K562 (cell line): Measurements from ENCODE around the gene PSMD2. TPM values are rescaled to one million over a fixed set of nuclear protein-coding genes. Genes with fewer than 3 reads are reported as not detected.

Experiments
- CBX8 ChIP-seq: fragments of 200-600 bp; sonication (generic); IDR thresholded peaks from 2 replicates; pipeline ENCODE4 v1.6.1; 2012; ENCODE audit warnings: borderline replicate concordance, mixed run types, low read depth, mild to moderate bottlenecking, moderate library complexity, mixed read lengths, low read length, control low read depth, inconsistent platforms; ENCODE audit not compliant: poor library complexity, severe bottlenecking; ENCODE audit errors: extremely low read depth
- ELF2 ChIP-seq: fragments of 250-450 bp; sonication (Bioruptor Pico); IDR thresholded peaks from 2 replicates; pipeline ENCODE4 v1.5.0; 2021; ENCODE audit warnings: mild to moderate bottlenecking
- FUS ChIP-seq: fragments of 200-400 bp; formaldehyde crosslinking; optimal IDR thresholded peaks from 2 replicates; pipeline ENCODE3; 2017; ENCODE audit warnings: low read depth, low read length
- SMAD3 ChIP-seq: fragments of 450-650 bp; formaldehyde crosslinking; conservative IDR thresholded peaks from 2 replicates; pipeline ENCODE4 v1.4.0; 2020; ENCODE audit warnings: mild to moderate bottlenecking
- SRF ChIP-seq, 2 experiments: fragments of 250-450, 450-650 bp in 1 of 2; sonication (Bioruptor Pico) in 1 of 2; sonication (generic) in 1 of 2; formaldehyde crosslinking; IDR thresholded peaks; 2 replicates each; pipeline versions ENCODE4 v1.5.0 to v1.5.1; 2020 to 2022; ENCODE audit warnings: mild to moderate bottlenecking in 1 of 2, missing genetic modification reagents in 1 of 2
- U2AF1 ChIP-seq: fragments of 200-400 bp; formaldehyde crosslinking; optimal IDR thresholded peaks from 2 replicates; pipeline ENCODE3; 2017; ENCODE audit warnings: mild to moderate bottlenecking, low read depth, low read length, moderate library complexity
- ZNF146 ChIP-seq: IDR thresholded peaks from one replicate; pipeline ENCODE4 v1.6.1; 2018; ENCODE audit warnings: missing compliant biosample characterization; ENCODE audit not compliant: unreplicated experiment
- ZNF431 ChIP-seq: sonication (generic); formaldehyde crosslinking; IDR thresholded peaks from 2 replicates; pipeline ENCODE4 v1.8.0; 2022; ENCODE audit warnings: mild to moderate bottlenecking, missing genetic modification reagents
- ZNF79 ChIP-seq: fragments of 250-450 bp; sonication (Bioruptor Pico); IDR thresholded peaks from 2 replicates; pipeline ENCODE4 v1.4.0; 2020; ENCODE audit warnings: low read depth, mild to moderate bottlenecking, moderate library complexity
- polyA plus RNA-seq, 8 experiments: library from polyadenylated mRNA; depleted of rRNA in 4 of 8; stranded (reverse) in 5 of 8; unstranded in 3 of 8; fragments of >200 nt; fragmentation: Nextera tagmentation in 2 of 8; fragmentation: Illumina TruSeq in 1 of 8; extraction: Ambion mirVana in 2 of 8; extraction: Trizol in 1 of 8; gene quantifications; 2 replicates each; pipeline versions ENCODE4 v1.2.1 to v1.2.3, GENCODE V29; 2011 to 2014; ENCODE audit warnings: inconsistent platforms in 1 of 8, missing spikeins in 1 of 8
- total RNA-seq, 7 experiments: library from RNA; depleted of rRNA in 6 of 7; stranded (reverse); fragments of >200 nt in 6 of 7; fragmentation: Illumina TruSeq in 2 of 7; extraction: Trizol in 2 of 7; gene quantifications; 2 replicates each; pipeline versions ENCODE4 v1.2.1 to v1.2.3, GENCODE V29; 2011 to 2021; ENCODE audit warnings: low replicate concordance in 1 of 7
- TF ChIP-seq, protein P1 (sequence below): fragments of 450-650 bp; IDR thresholded peaks from 2 replicates; pipeline ENCODE4 v1.6.1; 2016; ENCODE audit warnings: mild to moderate bottlenecking, moderate library complexity
- TF ChIP-seq, protein P2 (sequence below): fragments of 450-650 bp; IDR thresholded peaks from 2 replicates; pipeline ENCODE4 v1.6.1; 2016

Gene PSMD2
- total and polyA plus RNA-seq, 9 of the 15 experiments (the other 6 are each of a cell fraction or from before 2014, with no cell fraction given): 152 to 484 (median 295) TPM

GRCh38 chr3:184335661-184336546, 36.9 kb downstream of the PSMD2 start (continued):
- TF ChIP-seq, protein P1, sequence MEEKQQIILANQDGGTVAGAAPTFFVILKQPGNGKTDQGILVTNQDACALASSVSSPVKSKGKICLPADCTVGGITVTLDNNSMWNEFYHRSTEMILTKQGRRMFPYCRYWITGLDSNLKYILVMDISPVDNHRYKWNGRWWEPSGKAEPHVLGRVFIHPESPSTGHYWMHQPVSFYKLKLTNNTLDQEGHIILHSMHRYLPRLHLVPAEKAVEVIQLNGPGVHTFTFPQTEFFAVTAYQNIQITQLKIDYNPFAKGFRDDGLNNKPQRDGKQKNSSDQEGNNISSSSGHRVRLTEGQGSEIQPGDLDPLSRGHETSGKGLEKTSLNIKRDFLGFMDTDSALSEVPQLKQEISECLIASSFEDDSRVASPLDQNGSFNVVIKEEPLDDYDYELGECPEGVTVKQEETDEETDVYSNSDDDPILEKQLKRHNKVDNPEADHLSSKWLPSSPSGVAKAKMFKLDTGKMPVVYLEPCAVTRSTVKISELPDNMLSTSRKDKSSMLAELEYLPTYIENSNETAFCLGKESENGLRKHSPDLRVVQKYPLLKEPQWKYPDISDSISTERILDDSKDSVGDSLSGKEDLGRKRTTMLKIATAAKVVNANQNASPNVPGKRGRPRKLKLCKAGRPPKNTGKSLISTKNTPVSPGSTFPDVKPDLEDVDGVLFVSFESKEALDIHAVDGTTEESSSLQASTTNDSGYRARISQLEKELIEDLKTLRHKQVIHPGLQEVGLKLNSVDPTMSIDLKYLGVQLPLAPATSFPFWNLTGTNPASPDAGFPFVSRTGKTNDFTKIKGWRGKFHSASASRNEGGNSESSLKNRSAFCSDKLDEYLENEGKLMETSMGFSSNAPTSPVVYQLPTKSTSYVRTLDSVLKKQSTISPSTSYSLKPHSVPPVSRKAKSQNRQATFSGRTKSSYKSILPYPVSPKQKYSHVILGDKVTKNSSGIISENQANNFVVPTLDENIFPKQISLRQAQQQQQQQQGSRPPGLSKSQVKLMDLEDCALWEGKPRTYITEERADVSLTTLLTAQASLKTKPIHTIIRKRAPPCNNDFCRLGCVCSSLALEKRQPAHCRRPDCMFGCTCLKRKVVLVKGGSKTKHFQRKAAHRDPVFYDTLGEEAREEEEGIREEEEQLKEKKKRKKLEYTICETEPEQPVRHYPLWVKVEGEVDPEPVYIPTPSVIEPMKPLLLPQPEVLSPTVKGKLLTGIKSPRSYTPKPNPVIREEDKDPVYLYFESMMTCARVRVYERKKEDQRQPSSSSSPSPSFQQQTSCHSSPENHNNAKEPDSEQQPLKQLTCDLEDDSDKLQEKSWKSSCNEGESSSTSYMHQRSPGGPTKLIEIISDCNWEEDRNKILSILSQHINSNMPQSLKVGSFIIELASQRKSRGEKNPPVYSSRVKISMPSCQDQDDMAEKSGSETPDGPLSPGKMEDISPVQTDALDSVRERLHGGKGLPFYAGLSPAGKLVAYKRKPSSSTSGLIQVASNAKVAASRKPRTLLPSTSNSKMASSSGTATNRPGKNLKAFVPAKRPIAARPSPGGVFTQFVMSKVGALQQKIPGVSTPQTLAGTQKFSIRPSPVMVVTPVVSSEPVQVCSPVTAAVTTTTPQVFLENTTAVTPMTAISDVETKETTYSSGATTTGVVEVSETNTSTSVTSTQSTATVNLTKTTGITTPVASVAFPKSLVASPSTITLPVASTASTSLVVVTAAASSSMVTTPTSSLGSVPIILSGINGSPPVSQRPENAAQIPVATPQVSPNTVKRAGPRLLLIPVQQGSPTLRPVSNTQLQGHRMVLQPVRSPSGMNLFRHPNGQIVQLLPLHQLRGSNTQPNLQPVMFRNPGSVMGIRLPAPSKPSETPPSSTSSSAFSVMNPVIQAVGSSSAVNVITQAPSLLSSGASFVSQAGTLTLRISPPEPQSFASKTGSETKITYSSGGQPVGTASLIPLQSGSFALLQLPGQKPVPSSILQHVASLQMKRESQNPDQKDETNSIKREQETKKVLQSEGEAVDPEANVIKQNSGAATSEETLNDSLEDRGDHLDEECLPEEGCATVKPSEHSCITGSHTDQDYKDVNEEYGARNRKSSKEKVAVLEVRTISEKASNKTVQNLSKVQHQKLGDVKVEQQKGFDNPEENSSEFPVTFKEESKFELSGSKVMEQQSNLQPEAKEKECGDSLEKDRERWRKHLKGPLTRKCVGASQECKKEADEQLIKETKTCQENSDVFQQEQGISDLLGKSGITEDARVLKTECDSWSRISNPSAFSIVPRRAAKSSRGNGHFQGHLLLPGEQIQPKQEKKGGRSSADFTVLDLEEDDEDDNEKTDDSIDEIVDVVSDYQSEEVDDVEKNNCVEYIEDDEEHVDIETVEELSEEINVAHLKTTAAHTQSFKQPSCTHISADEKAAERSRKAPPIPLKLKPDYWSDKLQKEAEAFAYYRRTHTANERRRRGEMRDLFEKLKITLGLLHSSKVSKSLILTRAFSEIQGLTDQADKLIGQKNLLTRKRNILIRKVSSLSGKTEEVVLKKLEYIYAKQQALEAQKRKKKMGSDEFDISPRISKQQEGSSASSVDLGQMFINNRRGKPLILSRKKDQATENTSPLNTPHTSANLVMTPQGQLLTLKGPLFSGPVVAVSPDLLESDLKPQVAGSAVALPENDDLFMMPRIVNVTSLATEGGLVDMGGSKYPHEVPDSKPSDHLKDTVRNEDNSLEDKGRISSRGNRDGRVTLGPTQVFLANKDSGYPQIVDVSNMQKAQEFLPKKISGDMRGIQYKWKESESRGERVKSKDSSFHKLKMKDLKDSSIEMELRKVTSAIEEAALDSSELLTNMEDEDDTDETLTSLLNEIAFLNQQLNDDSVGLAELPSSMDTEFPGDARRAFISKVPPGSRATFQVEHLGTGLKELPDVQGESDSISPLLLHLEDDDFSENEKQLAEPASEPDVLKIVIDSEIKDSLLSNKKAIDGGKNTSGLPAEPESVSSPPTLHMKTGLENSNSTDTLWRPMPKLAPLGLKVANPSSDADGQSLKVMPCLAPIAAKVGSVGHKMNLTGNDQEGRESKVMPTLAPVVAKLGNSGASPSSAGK: no peak
- no peak for TF ChIP-seq SMAD3
- TF ChIP-seq ZNF79: no peak
- peak; percentile 75 for TF ChIP-seq U2AF1
- TF ChIP-seq ZNF431: 0 out of 2 replicates have a peak, but pooled peaks have one; percentile 40
- no peak for TF ChIP-seq CBX8
- no peak for TF ChIP-seq ZNF146 (CRISPR knock-in tag)
- TF ChIP-seq, protein P2, sequence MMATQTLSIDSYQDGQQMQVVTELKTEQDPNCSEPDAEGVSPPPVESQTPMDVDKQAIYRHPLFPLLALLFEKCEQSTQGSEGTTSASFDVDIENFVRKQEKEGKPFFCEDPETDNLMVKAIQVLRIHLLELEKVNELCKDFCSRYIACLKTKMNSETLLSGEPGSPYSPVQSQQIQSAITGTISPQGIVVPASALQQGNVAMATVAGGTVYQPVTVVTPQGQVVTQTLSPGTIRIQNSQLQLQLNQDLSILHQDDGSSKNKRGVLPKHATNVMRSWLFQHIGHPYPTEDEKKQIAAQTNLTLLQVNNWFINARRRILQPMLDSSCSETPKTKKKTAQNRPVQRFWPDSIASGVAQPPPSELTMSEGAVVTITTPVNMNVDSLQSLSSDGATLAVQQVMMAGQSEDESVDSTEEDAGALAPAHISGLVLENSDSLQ: 0 out of 2 replicates have a peak, but pooled peaks have one; percentile 15
- no peak; a peak in 1 of 4 replicates for TF ChIP-seq SRF (CRISPR knock-in tag; IDR thresholded peaks at IDR 0.05)
- peak; percentile 79 for TF ChIP-seq FUS
- TF ChIP-seq ELF2: peak; percentile 66; the same call in 1 of the 2 replicates
